RPMI7951 (cell line): ENCODE results near the gene S100A10. TPM values are rescaled to one million over a fixed set of nuclear protein-coding genes. Genes with fewer than 3 reads are reported as not detected.
A peak's percentile ranks its signal among the peaks of the same experiment; 100 is the strongest.

Source experiments
- DNase-seq: peaks from one replicate; pipeline ENCODE4 v3.0.0-alpha.2; 2012; ENCODE audit warnings: low read depth
- total RNA-seq: library from RNA; depleted of rRNA; stranded (reverse); fragments of >200 nt; shearing (Covaris generic); gene quantifications from 2 replicates; pipeline ENCODE4 v1.2.3, GENCODE V29; 2014

The S100A10 gene
- total RNA-seq, 1 experiment from 2014 or later: 220 TPM

DNA sequence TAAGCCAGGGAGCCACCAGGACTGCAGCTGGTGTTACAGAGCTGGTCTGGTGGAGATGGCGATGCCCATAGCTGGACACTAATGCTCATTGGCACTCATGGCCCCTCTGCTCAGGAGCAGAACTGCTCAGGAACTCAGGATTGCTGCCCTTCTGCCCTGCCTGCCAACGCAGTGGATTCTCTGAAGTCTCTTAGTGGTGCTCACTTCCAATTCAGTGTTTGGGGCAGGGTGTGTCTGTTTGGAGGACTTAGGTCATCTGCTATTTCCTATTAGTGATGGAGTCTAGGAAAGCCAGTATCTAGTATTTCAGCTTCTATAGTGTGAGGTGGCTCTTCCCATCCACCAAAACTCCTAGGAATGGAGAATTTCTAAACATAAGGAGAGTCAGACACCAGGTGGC lies 29.1 kb downstream of the S100A10 start:
- DNase-seq: no peak

DNA sequence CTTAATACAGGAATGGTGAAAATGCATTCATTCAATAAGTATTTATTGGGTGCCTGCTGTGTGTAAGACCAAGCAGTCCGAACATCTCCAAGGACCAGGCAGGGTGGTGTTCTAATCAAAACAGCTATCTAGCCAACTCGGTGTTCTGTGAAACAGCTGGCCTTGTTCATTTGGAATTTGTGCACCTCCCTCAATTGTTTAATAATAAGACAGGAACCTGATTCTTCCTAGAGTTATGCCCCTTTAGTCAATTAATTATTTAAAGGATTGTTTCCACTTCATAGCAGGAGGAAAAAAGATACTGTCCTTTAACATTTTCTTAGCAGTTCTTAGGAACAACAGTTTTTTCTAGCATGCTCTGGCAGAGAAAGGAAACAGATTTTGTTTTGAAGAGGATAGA lies 30.4 kb downstream of the S100A10 start:
- no peak for DNase-seq

DNA sequence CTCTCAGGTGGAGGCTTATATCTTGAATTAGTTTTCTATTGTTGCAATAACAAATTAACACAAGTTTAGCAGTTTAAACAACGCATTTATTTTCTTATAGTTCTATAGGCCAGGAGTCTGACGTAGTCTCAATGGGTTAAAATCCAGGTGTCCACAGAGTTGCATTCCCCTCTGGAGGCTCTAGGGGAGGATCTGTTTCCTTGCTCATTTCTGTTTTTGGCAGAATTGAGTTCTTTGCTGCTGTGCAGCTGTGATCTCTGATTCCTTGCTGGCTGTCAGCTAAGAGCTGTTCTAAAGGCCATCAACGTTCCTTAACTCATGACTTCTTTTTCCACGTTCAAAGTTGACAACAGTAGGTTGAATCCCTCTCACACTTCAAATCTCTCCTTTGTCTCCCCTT lies 31.8 kb downstream of the S100A10 start:
- DNase-seq: no peak

DNA sequence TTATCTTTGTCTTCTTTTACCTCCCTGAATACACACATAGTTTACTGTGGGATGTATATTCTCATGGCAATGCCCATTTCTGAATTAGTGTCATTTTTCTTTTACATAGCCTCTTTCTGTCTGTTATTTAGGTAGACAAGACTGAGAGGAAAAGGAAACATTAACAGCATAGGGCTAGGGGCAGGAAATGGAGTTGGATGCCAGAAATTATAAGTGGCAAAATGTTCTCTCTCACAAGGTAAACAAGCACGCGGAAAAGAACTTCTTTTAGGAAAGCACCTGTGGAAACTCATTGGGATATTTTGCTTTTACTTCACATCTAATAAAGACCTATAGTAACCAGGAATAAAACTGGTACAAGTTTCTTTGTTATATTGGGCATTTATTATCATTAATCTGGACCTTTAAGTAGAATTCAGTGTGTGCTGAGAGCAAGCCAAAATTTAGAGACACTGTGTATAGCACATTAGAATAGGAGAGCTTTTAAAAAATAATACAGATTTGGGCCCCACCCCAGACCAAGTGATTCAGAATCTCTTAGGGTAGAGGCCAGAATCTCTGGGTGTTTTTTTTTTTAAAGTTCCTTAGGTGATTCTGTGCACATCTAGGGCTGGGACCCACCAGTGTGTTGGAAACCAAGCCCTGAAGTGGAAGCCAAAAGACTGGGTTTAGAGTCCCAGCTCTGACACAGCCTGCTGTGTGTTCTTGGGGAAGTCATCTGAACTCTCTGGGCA lies 32.7 kb downstream of the S100A10 start:
- no peak for DNase-seq

DNA sequence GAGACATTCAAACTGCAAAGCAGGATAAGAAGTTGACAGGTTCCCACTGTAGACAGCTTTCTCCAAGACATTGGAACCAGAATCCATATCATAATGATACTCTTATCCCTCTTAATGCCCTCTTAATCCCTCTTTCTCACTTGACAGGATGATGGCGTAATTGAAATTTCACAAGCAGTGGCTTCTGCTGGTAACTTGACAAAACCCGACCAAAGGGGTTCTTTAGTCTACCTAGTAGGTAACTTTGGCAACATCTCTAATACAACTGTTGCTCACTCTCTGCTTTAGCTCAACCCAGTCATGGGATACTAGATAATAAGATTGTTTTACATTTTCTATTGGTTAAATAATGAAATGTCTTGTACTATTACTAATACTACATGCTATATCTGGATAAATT lies 34.7 kb downstream of the S100A10 start:
- no peak for DNase-seq

DNA sequence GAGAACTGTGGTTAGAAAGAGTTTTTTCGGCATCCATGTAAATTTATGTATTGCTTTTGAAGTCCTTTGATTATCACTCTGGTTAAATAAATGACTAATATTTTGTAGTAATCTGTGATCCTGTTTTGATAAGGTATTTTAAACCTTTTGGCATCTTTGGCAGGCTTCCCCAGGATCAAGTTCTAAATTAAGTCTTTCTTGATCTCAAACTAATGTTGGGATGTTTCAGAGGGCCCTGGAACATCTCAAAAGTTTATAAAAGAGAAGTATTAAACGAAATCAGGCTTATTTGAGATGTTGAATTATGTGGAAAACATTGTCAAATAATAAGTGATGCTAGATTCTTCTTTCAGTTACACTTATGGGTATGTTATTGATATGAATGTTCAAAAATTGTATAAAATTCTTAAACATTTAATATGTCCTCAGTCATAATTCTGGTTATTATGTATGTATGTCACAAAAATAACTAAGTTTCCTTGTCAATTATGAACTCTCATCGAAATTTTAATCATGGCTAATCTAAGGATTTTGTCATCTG lies 36.6 kb downstream of the S100A10 start:
- DNase-seq: no peak

DNA sequence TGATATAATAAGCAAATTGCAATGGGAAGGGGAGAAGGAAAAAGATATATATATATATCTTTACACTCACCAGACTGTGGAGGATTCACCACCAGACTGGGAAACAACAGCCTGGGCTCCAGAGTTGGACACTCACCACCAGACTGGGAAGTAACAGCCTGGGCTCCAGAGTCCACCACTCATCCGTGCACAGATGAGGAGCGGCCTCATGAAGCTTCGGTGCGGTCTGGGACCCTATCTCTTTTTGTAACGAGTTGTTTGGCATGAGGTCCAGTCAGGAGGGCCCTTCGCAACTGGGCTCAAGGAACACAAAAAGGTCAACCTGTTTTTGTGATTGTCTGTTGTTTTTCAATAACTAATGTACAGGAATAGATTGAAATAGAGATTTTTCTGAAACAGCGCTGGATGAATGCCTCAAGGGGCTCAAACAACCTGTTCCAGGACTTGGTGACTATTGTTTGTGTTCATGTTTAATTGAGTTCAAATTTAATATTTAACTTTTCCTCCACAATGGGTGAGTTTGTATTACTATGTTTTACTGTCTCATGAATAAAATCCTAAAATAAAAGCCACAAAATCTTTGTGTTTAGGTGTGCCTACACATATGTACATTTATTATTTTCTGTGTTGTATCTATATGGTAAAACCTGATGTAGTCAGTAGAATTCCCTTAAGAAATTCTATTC lies 40.1 kb downstream of the S100A10 start:
- no peak for DNase-seq

DNA sequence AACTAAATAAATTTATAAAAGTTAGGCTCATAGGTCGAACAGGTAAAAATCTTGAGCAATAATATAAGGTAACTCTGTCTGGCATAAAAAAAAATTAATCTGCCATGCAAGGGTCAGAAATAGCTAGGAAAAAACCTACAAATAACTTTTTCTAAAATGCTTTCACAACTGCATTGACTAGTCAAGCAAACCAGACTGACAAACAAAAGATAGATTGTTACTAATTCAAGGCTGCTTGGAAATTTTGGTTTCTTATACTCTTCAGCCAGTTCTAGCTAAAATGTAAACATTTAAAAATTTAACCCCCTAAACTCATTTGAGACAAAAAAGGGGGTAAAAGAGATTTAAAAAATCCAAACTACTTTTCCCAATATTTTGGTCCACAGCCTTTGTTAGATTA lies 40.8 kb downstream of the S100A10 start:
- no peak for DNase-seq

DNA sequence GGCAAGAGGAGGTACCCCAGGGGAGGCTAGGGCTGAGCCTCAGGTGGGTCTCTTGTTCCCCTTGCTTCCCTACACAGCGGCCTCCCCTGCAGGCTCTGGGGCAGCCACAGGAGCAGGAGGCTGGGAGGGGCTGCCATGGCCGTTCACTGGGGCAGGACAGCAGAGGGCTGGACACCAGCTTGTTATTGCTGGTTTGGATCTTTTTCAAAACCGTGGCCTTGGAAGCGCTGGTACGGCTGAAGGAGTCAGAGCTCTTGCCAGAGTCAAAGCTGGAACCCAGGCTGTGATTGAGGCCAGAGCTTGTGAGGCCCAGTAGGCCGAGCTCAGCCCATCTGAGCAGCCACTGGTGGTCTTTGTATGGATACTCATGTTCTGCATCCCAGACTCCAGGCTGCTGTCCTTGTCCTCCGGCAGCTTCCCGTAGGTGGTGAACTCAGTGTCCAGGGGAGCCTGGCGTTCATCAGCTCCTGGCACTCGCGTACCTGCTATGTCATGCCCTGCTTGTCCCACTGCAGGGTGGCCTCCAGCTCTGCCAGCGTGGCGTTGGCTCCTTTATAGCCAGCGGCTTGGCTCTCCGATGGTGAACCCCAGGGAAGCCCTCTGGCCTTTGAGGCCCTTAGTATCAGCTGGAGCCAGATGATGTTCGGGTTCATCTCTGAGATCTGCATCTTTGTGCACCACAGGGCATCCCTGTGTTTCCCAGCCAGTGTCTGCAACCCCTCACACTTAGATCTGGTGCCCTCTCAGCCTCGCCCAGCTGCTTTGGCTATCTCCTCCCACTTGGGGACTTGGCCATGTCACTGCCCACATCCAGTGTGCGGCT lies 44.1 kb downstream of the S100A10 start:
- DNase-seq: no peak

DNA sequence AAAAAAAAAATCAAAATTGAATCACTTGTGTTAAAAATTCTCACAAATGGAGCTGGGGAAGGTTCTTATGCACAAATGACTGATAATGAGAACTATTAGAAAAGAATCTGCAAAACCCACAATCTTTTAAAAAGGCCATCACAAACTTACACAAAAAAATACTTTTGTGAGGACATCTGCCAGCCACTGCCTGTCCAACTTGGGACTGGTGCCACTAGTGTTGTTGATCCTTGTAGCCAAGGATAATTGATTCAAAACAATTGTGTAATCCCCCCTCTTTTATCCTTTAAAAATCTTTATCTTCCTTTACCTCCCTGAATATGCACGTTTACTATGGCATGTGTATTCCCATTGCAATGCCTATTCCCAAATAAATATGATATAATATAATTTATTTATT lies 45.2 kb downstream of the S100A10 start:
- DNase-seq: no peak

DNA sequence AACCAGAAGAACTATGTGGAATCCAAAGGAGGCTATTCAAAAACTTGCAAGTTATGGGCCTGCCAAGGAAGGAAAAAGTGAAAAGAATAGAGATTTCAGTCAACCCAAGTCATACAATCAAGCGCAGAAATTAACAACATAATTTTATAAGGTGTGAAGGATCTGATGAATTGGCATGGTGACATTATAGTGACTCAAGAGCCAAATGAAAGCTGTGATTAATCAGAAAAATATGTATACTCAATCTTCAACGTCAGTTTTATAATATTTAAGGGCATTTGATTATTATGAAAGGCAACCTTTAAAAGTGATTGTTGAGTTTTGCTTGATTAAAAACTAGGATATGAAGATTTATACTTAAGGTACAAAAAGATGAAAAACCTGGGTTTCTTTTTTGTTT lies 46.5 kb downstream of the S100A10 start:
- DNase-seq: no peak

DNA sequence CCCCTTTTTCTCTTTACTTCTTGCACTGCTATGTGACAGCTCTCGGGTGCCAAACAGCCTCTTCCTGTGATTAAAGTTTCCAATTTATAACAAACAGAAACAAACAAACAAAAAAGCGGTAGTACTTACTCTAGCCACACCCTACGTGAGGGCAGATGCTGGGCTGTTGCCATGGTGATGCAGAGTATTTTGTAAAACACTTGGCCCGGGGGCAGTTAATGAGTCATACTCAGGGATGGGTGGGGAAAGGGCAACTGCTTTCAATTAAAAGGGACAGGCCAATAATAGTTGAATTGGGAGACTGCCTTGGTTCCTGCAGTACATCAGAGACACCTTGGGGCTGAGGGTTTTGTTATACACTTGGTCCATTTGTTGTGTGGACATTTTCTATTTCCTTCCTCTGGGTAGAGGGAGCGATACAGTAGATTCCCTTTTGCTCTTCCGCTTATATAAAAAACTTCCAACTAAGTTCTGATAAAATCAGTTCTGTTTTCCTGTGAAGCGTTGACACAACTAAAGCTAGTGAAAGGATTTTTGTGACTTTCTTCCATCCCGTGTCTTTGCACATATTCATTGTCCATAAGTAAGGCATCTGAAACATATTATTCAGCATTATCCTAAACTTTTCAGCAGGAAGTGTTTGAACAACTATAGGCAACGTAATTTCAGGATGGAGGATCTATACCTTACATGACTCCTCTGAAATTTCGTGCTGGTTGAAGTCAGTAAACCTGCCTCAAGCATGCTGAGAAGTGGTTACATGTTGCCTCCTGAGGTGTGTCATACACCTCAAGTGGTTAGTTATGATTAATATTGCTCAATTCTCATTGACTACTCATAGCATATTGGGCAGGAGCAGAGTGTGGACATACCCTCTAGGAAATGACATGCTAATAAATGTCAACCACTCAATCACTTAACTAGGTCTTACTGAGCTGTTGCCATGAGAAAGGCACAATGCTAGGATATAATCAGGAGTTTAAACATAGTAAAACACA lies 47.6 kb downstream of the S100A10 start:
- DNase-seq: peak; percentile 97

DNA sequence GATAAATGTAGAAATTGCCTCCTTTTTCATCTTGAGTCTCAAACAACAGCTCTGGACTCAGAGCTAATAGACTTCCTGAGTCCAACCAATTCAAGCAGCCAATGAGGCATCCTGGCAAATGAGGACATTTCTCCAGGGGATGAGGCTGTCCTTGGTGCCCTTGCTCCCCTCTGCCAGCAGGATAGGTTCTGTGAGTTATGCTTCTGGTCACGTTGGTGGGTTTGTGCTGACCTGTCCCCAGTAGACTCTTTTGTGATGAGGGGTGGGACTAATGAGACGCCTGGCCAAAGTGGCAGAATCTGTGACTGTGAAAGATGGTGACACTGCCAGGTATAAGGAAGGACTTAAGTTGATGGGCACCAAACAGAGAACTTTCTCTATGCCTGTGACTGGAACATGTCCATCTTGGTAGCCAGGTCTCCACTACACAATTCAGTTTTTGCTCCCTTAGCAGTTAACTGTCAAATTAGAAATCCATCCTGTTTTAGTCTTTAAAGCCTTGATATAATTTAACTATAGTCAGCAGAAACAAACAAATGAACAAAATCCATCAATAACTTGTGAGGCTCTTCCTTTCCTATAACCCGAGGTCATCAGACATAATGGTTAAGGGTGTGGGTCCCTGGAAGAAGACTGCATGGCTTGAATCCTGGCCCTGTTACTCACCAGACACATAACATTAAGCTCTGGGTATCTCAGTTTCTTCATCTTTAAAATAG lies 48.6 kb downstream of the S100A10 start:
- DNase-seq: no peak

DNA sequence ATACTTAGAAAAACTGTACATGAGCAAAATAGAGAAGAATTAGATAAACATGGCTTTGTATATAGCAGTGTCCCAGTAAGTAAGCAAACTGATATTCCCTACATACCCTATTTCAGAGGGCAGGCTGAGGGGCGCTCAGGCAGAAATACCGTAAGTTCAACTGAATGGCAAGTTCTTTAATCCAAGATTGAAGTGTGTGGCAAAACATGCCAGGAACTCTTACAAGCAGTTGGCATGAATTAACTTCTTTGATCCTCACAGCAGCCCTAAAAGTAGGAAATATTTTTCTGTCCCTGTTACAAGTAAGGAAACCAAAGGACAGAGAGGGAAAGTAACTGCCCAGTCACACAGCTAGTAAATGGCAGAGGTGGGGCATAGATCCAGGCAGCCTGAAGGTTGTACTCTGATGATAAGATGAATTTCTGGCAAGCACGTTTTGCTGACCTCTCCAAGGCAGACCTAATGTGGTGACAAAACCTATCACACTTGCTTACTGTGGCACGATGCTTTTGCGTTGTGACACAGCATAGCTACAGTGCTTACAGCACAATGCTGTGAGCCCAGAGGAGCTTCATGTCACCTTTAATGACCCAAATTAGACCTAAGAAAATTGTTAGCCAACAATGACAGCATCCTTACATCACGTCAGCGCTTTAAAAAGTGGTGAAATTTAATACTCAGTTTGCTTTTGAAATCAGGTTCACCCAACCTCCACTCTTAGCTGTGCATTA lies 49.4 kb downstream of the S100A10 start:
- no peak for DNase-seq

DNA sequence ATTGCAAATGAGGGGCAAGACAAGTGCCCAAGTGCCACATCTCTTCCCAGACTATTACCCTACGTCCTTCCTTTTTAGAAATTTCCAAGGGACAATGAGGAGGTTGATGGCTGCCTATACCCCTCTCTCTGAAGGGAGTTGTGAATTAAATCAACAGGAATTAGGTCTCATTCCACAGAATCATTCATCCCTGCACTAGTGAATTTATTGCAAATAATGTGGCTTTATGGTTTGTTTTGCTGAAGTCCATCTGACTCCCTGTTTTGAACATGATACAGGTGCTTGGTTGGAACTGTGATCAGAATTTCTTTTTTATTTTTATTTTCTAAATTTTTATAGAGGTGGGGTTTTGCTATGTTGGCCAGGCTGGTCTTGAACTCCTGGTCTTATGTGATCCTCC lies 50.1 kb downstream of the S100A10 start:
- no peak for DNase-seq

DNA sequence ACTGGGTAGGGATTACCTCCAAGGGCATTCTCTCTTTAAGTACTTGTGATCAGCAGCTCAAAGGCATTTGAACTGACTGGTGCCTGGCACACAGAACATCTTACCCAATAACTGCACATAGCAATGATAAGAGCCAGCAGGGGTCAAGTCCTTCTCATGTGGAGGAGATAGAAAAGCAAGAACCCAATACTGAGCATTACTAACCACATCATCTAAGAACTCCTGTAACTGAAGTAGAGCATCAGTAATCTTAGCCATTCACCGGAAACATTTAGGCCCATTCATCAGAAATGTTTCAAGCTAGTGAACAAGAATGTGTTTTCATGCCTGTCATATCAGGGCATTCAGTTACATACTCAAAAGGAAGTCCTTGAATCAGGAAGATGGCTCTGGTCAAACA lies 50.8 kb downstream of the S100A10 start:
- peak; percentile 18 for DNase-seq

DNA sequence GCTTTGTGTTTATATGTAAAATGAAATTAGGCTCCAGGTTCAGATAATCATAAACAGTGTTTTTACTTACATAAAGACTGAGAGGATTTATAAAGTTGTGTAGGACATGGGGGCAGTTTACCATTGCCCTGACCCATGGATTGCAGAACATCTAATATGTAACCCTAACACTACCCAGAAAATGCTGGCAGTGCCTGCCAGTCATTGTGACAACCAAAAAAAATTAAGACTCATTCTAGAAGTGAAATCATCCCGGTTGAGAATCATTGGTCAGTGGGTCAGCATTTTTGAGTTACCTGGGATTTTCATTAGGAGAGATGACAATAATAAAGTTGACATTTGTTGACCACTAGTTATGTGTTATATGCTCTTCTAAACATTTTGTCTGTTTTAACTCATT lies 53.1 kb downstream of the S100A10 start:
- DNase-seq: no peak

DNA sequence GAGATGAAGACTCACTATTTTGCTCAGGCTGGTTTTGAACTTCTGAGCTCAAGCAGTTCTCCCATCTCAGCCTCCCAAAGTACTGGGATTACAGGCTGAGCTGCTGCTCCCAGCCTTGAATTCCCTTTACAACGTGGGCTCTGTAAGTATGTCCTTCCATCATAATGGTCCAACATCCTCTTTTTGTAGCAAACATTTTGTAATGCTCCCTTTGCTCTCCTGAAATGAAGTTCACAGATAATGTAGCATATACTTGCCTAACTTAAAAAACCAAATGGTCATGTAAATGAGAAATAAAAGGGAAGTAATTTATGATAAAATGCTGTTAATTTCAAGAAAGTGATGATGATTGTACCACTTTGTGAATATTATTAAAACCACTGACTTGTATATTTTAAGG lies 53.9 kb downstream of the S100A10 start:
- no peak for DNase-seq

DNA sequence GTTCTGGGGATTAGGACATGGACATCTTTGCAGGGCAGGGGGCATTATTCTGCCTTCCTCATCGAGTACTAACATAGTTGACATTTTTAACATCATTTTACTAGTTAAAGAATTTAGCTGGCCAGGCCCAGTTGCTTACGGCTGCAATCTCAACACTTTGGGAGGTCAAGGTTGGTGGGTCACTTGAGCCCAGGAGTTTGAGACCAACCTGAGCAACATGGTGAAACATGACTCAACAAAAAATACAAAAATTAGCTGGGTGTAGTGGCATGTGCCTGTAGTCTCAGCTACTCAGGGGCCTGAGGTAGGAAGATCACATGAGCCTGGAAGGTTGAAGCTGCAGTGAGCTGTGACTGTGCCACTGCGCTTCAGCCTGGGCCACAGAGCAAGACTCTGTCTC lies 54.5 kb downstream of the S100A10 start:
- no peak for DNase-seq

DNA sequence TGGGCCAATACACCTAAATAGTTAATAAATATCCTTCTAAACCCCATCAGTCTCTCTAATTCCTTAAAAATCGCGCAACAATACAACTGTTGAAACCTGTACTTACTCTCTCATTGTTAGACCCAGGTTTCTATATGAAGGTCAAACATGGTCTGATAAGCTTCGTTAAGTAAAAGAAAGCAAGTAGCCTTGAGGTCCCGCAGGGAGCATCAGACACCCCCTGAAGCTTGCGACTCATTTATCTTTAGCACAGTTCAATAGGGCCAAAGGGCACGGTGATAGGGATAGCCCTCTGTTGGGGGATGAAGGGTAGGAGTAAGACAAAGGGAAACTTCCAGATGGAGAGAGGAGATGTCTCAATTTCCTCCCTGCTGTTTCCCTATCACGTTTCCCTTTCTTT lies 57.0 kb downstream of the S100A10 start:
- no peak for DNase-seq
